ENCODE measurements around the gene TXNIP. TPM values are rescaled to one million over a fixed set of nuclear protein-coding genes. Genes with fewer than 3 reads are reported as not detected.

TXNIP gene
- total RNA-seq, 4 donors from 2014 or later: 94.9 to 942 (median 328) TPM

GRCh38 chr1:145980457-145980994, 15.9 kb downstream of the TXNIP start:
- H3K27ac ChIP-seq: peak overlapping the region; percentile 90 to 98 (median 96)
- TF ChIP-seq CTCF (IDR thresholded peaks at IDR 0.05) (no peak), POLR2A (IDR thresholded peaks at IDR 0.05) (no peak)
- 86% methylated on average over 1 of the region's 1 CpG; no CpG with 5 or more reads in 1 of the 2 donors for WGBS, 2 donors
- peaks cover 0 to 4% (median 0%) of the 10 kb centered on the region in 3 donors for H3K36me3 ChIP-seq
- H3K9me3 ChIP-seq: no peaks in the 10 kb centered on the region
- no peak for DNase-seq
- H3K4me1 ChIP-seq: peaks cover 64 to 87% (median 77%) of the 10 kb centered on the region in 3 donors
- H3K4me3 ChIP-seq: peak overlapping the region in 1 of 4 donors; percentile 51
- no peaks in the 10 kb centered on the region for H3K27me3 ChIP-seq
- intact Hi-C loops (cut with DNase I): no loop called here

GRCh38 chr1:145979746-145980456, 16.5 kb downstream of the TXNIP start:
- Histone ChIP-seq H3K9me3 (no peaks in the 10 kb centered on the region), H3K27me3 (no peaks in the 10 kb centered on the region), H3K27ac (peak overlapping the region; percentile 90 to 98 (median 96)), H3K36me3 (peaks cover 0 to 4% (median 0%) of the 10 kb centered on the region in 3 donors), H3K4me3 (peak overlapping the region in 3 of 4 donors; percentile 2 to 51 (median 24)), H3K4me1 (peaks cover 58 to 81% (median 70%) of the 10 kb centered on the region in 3 donors)
- intact Hi-C loops (cut with DNase I): loop anchor here (2.0 kb wide), 1 partner anchor 27 kb away; no protein-coding TSS in a partner anchor
- DNase-seq: no peak
- TF ChIP-seq CTCF (IDR thresholded peaks at IDR 0.05) (no peak), POLR2A (IDR thresholded peaks at IDR 0.05) (peak in 2 of 4 donors; percentile 7 to 39)
- 30 to 42% methylated on average over 6 to 7 of the region's 7 CpGs for WGBS, 2 donors

- peaks cover 0 to 4% (median 0%) of the 10 kb centered on the region in 3 donors for H3K36me3 ChIP-seq
- no peaks in the 10 kb centered on the region for H3K27me3 ChIP-seq
- WGBS, 2 donors: 5 to 9% methylated on average over 5 to 9 of the region's 9 CpGs
- H3K27ac ChIP-seq: peak overlapping the region; percentile 90 to 98 (median 96)
- TF ChIP-seq POLR2A (IDR thresholded peaks at IDR 0.05): peak in 3 of 4 donors; percentile 22 to 87 (median 76)
- TF ChIP-seq CTCF (IDR thresholded peaks at IDR 0.05): peak in 3 of 6 experiments; percentile 13 to 30 (median 16)
- no peaks in the 10 kb centered on the region for H3K9me3 ChIP-seq
- peak overlapping the region in 3 of 4 donors; percentile 24 to 51 (median 28) for H3K4me3 ChIP-seq
- H3K4me1 ChIP-seq: peaks cover 50 to 73% (median 62%) of the 10 kb centered on the region in 3 donors
- peak; percentile 89 for DNase-seq
- intact Hi-C loops (cut with DNase I): loop anchor here (2.0 kb wide), 1 partner anchor 28 kb away; no protein-coding TSS in a partner anchor
Observed at GRCh38 chr1:145978854-145979745, 17.3 kb downstream of the TXNIP start.

GRCh38 chr1:145978471-145978853, 17.9 kb downstream of the TXNIP start:
- peaks cover 0 to 4% (median 0%) of the 10 kb centered on the region in 3 donors for H3K36me3 ChIP-seq
- no peak for DNase-seq
- peak overlapping the region; percentile 90 to 98 (median 96) for H3K27ac ChIP-seq
- H3K4me1 ChIP-seq: peaks cover 46 to 66% (median 56%) of the 10 kb centered on the region in 3 donors
- H3K4me3 ChIP-seq: peak overlapping the region in 3 of 4 donors; percentile 24 to 51 (median 28)
- H3K9me3 ChIP-seq: no peaks in the 10 kb centered on the region
- intact Hi-C loops (cut with DNase I): loop anchor here (2.0 kb wide), 1 partner anchor 28 kb away; no protein-coding TSS in a partner anchor
- TF ChIP-seq POLR2A (IDR thresholded peaks at IDR 0.05) (no peak), CTCF (IDR thresholded peaks at IDR 0.05) (no peak)
- no peaks in the 10 kb centered on the region for H3K27me3 ChIP-seq

Measured in esophagus squamous epithelium (tissue), 5 donors.